CD1c-positive myeloid dendritic cell (primary cell): ENCODE data around the gene ACSL4.
"Not testable (repeated sequence)": the region's sequence is repeated elsewhere in the genome, so short reads cannot be mapped to it uniquely, and the experiment has no call there.

Experiments used
- DNase-seq: peaks from one replicate; pipeline ENCODE4 v3.0.0-alpha.2; 2016; ENCODE audit errors: extremely low spot score

Gene ACSL4

GRCh38 chrX:109732017-109732801 lies 848 bp downstream of the ACSL4 start:
- DNase-seq, result peak; percentile 53

DNA sequence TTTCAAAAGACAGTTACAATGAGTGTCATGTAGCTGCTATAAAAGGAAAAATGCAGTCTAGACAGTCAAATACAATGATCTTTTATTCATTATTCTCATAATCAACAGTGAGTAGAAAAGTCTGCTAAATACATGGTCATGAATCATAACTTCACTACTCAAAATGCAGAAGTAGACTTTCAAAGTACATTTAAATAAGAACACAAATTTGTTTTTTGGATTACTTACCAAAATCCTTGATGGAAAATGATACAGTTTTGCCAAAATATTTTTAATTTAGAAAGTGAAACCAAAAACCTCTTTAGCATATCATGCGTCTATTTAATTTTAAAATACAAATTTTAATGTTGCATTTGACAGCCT lies 4.9 kb downstream of the ACSL4 start:
- DNase-seq, result peak; percentile 35

GRCh38 chrX:109724971-109725370 lies 8.1 kb downstream of the ACSL4 start:
- DNase-seq, result not testable (repeated sequence)

DNA sequence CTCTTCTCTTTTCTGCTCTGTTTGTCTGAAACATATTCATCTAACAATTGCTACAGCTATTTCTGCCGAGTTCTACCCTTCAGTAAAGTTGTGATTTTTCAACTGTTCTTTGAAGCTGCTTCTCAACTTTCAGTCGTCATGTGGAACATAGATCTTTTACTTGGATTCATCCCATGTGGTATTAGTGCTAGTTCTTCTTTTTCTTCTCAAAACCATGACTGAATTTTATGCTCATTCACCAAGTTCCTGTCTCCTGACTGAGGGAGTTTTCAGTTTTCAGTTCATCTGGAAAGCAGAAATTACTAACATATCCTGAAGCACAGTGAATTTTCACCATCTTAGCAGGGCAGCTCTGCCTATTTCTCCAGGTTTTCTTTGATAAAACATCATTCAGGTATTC lies 12.1 kb downstream of the ACSL4 start:
- DNase-seq, result peak; percentile 68

- no peak for DNase-seq
Observed at GRCh38 chrX:109719264-109719663, 13.8 kb downstream of the ACSL4 start.

DNA sequence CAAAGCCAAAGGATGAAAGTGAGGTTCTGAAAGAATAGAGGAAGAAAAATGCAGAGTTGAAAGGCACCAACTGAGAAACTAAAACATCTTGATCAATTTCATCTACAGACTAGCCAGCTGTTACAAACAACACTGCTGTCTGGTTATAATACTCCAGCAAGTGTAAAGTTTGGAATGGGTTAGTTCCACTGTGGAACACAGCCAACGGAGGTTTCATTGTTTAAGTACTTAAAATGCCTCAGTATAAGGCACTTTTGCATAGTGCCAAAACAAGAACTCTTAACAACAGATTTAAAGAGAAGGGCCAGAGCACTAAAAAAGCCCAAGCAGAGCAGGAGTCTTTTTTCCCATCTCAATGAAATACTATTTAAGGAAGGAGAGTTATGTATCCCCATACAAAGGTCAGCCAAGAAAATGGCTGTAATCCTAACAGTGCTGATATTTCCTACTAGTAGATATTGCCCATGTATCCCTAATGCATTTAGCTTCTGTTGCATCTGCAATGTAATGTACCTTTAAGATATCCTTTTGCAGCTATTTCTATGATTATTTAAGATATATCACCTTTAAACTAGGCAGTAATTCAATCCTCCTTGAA lies 16.5 kb downstream of the ACSL4 start:
- DNase-seq, result no peak

GRCh38 chrX:109714340-109714958 lies 18.6 kb downstream of the ACSL4 start:
- no peak for DNase-seq

- DNase-seq, result no peak
Observed at GRCh38 chrX:109710181-109710580, 22.9 kb downstream of the ACSL4 start.

DNA sequence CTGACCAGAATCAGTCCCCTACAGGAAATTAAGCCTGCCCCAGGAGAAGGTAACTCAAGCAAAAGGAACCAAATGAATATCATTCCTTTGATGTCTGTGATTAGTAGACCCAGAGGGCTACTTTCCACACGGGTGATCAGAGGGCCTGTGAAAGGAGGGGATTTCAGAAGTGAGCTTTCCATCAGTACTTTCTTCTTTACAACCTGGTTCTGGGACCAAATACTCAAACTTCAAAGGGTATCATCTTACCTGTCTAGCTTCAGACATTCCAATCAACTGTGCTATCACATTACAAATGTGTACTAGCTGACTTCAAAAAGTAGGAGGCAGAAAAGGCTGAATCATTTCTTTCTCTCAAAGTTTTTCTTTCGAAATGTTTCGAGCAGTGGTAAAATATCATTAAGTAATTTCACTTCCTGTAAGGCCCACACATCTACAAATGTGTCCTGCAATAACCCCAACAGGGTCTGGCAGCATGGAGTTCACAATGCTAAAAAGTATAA lies 23.9 kb downstream of the ACSL4 start:
- DNase-seq, result peak; percentile 67

GRCh38 chrX:109707720-109708119 lies 25.3 kb downstream of the ACSL4 start:
- no peak for DNase-seq

- no peak for DNase-seq
Observed at GRCh38 chrX:109707319-109707718, 25.7 kb downstream of the ACSL4 start.

GRCh38 chrX:109704563-109704962 lies 28.5 kb downstream of the ACSL4 start:
- no peak for DNase-seq

GRCh38 chrX:109697855-109698254 lies 35.2 kb downstream of the ACSL4 start:
- DNase-seq, result no peak

DNA sequence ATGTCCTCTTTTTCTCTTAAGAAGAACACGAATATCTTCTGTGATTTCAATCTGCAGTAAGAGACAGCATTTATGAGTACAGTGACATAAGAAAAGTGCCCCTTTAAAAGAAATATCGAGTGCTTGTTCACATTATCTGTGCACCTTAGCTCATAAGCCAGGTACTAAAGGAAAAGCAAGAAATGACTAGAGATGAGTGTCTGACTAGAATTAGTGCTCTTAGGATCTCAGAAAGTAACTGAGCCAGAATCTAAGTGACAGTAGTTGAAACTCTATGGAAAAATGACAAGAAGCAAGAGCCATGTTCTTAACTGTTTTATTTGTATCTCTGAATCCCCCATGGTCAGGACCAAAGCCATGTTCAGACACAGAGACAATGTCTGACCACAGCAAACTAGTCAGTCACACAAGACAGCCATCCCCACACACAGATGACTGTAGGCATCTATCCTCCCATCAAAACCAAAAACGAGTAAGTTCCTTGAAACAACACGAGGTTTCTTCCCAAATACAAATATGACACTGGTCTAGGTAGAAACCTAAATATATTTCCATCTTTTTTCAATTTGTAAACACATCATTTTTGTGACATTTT lies 36.8 kb downstream of the ACSL4 start:
- DNase-seq, result no peak

- no peak for DNase-seq
Observed at GRCh38 chrX:109695637-109696036, 37.4 kb downstream of the ACSL4 start.

GRCh38 chrX:109691752-109692151 lies 41.3 kb downstream of the ACSL4 start:
- DNase-seq, result no peak

DNA sequence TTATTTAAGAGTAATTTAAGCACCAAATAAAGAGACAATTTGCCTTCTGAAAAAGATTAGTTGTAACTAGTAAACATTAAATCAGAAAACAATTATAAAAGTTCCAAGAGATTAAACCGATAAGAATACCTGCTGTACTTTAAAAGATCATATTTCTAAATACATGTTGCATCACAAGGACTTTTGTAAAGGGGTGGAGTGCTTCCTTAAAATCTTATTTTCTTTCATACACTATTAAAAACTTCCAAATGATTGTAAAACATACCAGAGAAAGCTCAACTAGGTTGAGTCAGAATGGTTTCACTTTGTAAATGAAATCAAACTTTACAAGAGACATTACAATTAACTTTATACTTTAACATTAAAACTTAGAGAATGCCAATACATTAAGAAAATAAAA lies 41.8 kb downstream of the ACSL4 start:
- no peak for DNase-seq

DNA sequence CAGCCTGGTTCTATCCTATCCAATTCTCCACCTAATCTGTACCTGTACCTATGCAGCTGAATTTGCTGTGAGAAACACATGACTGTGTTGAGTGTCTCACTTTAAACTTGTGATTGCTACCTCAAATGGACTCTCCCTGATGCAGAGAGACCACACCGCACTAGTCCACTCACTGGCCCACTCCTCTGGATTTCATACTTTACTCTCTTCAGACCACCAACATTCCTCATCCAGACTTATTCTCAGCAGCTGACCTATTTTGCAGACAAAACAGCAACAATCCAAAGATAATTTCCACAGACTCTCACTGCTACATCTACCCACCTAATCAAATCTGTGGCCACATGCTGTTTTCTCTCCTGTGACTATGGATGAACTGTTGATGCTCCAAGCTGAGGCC lies 45.2 kb downstream of the ACSL4 start:
- no peak for DNase-seq

- DNase-seq, result no peak
Observed at GRCh38 chrX:109685656-109686078, 47.4 kb downstream of the ACSL4 start.

- no peak for DNase-seq
Observed at GRCh38 chrX:109684136-109684535, 48.9 kb downstream of the ACSL4 start.

GRCh38 chrX:109681475-109682081 lies 51.5 kb downstream of the ACSL4 start:
- no peak for DNase-seq

- no peak for DNase-seq
Observed at GRCh38 chrX:109679820-109680219, 53.2 kb downstream of the ACSL4 start.
